Spinal cord (tissue), 10 donors: Measurements from ENCODE around the gene SMYD2. TPM values are rescaled to one million over a fixed set of nuclear protein-coding genes. Genes with fewer than 3 reads are reported as not detected.

Experiments
- DNase-seq, 6 donors: peaks; one replicate each; pipeline versions ENCODE4 v3.0.0 to v3.0.0-alpha.2; 2013 to 2015; ENCODE audit warnings: low spot score in 6 of 6, low read depth in 4 of 6
- H3K27ac ChIP-seq: one replicate; pipeline ENCODE4 v1.5.1; 2013; ENCODE audit warnings: low read depth, low read length, control low read depth
- H3K27me3 ChIP-seq: one replicate; pipeline ENCODE4 v1.6.1; 2013; ENCODE audit warnings: low read length; ENCODE audit not compliant: control insufficient read depth, insufficient read depth
- H3K36me3 ChIP-seq: one replicate; pipeline ENCODE4 v1.6.1; 2013; ENCODE audit warnings: low read length; ENCODE audit not compliant: control insufficient read depth, insufficient read depth
- H3K4me1 ChIP-seq: one replicate; pipeline ENCODE4 v1.6.1; 2013; ENCODE audit warnings: low read length; ENCODE audit not compliant: control insufficient read depth, insufficient read depth
- H3K4me3 ChIP-seq: one replicate; pipeline ENCODE4 v1.5.1; 2013; ENCODE audit warnings: low read depth, low read length, control low read depth
- H3K9me3 ChIP-seq: one replicate; pipeline ENCODE4 v1.6.1; 2013; ENCODE audit warnings: low read length; ENCODE audit not compliant: control insufficient read depth, insufficient read depth
- WGBS: methylation state at CpG from one replicate; pipeline ENCODE4 v1.1.5; 2013; ENCODE audit warnings: missing lambda C conversion rate; ENCODE audit not compliant: insufficient coverage; 5-methylcytosine and 5-hydroxymethylcytosine counted together
- polyA plus RNA-seq, 2 donors: library from polyadenylated mRNA; unstranded; fragments of 120-200 nt; gene quantifications; one replicate each; pipeline ENCODE4 v1.2.1, GENCODE V29; 2013; ENCODE audit not compliant: insufficient read length in 2 of 2
- total RNA-seq, 2 donors: library from RNA; depleted of rRNA in 1 of 2; stranded (reverse); fragments of 120-200 nt in 1 of 2; fragments of >200 nt in 1 of 2; gene quantifications; one replicate each; pipeline versions ENCODE4 v1.2.3 to v1.2.4, GENCODE V29; 2013 to 2014
- donor health status: healthy.

SMYD2 gene
- total and polyA plus RNA-seq, 4 donors = 36.7 to 65.1 (median 52.2) TPM

GRCh38 chr1:214296860-214297745, 16.1 kb downstream of the SMYD2 start:
- H3K4me3 ChIP-seq = no peak overlapping the region
- H3K27ac ChIP-seq = no peak overlapping the region
- no peaks in the 10 kb centered on the region for H3K27me3 ChIP-seq
- H3K36me3 ChIP-seq = no peaks in the 10 kb centered on the region
- DNase-seq = peak in 1 of 6 donors; percentile 25
- H3K4me1 ChIP-seq = no peaks in the 10 kb centered on the region
- 65% methylated on average over 5 of the region's 9 CpGs for WGBS
- no peaks in the 10 kb centered on the region for H3K9me3 ChIP-seq

GRCh38 chr1:214300149-214300780, 19.3 kb downstream of the SMYD2 start:
- WGBS = 100% methylated on average over 1 of the region's 9 CpGs
- Histone ChIP-seq H3K27ac (no peak overlapping the region), H3K4me3 (no peak overlapping the region), H3K36me3 (no peaks in the 10 kb centered on the region), H3K27me3 (no peaks in the 10 kb centered on the region), H3K9me3 (no peaks in the 10 kb centered on the region), H3K4me1 (no peaks in the 10 kb centered on the region)
- no peak for DNase-seq

- no peaks in the 10 kb centered on the region for H3K4me1 ChIP-seq
- H3K27ac ChIP-seq = no peak overlapping the region
- H3K36me3 ChIP-seq = no peaks in the 10 kb centered on the region
- no peaks in the 10 kb centered on the region for H3K27me3 ChIP-seq
- no peak overlapping the region for H3K4me3 ChIP-seq
- H3K9me3 ChIP-seq = no peaks in the 10 kb centered on the region
- DNase-seq = no peak
These were observed 20.6 kb downstream of the SMYD2 start for GRCh38 chr1:214301526-214301925.

DNA sequence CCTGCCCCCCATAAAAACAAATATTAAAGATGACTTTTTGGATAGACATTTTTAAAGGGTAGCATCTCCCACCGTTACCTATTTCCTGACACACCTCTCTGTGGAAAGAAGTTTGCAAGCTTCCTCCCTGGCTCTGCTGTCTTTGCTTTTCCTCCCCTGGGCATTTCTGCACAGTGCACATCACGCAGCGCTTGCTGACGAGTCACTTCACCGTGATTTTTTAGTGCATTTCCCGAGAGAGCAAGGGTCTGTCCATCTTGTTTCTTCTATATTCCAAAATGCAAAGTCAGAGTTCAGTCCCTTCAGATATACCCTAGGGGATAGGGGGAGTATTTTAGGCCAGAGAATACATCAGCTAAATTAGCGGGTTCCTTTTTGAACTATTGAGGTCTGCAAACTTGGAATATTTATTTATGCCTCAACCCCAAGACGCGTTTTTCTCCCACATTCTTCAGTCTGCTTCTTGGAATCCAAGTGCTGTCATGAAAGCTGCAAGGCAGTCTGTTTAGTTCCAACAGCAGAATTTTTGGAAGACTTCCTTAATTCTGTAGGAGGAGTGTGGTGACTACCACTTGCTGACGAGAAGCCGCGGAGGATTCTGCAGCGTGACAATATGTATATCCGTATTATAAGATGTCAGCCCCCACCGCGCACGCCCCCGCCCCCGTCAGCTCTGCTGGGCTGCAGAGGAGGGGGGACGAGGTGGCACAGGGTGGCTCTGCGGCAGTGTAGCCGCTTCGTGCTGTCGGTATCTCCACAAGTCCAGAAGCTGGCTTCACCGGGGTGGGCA, 22.4 kb downstream of the SMYD2 start:
- DNase-seq = peak in 2 of 6 donors; percentile 57 to 84
- Histone ChIP-seq H3K4me1 (no peaks in the 10 kb centered on the region), H3K27me3 (no peaks in the 10 kb centered on the region), H3K36me3 (no peaks in the 10 kb centered on the region), H3K4me3 (peak overlapping the region; percentile 1), H3K9me3 (no peaks in the 10 kb centered on the region), H3K27ac (no peak overlapping the region)
- 48% methylated on average over 17 of the region's 25 CpGs for WGBS

DNA sequence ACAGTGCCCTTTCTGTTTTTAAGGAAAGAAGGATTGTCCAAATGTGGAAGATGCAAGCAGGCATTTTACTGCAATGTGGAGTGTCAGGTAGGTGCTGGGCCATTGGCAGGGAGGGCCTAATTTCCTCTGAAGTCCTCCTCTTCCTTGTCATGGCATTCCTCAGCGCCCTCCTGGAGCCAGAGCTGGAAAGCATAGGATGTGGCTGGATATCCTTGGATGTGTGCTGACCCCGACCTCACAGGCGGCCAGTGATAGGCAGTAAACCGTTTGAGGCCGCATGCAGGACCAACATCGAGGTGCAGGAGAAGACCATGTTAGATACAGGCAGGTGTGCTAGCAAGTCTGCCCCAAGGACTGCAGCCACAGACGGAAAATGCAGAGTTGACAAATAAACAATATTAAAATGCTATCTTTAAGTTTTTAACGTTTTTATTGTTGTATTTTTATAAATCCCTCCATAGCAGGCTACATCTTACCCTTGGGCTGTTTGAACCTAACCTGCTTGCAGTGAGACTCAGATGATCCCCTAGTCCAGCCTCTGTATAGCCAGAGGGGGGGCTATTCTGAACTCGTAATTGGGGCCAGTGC, 24.3 kb downstream of the SMYD2 start:
- WGBS = 92% methylated on average over 3 of the region's 9 CpGs
- Histone ChIP-seq H3K36me3 (no peaks in the 10 kb centered on the region), H3K4me3 (no peak overlapping the region), H3K27me3 (no peaks in the 10 kb centered on the region), H3K4me1 (no peaks in the 10 kb centered on the region), H3K27ac (no peak overlapping the region), H3K9me3 (no peaks in the 10 kb centered on the region)
- no peak for DNase-seq

- Histone ChIP-seq H3K36me3 (no peaks in the 10 kb centered on the region), H3K9me3 (no peaks in the 10 kb centered on the region), H3K27me3 (no peaks in the 10 kb centered on the region), H3K4me1 (no peaks in the 10 kb centered on the region), H3K27ac (no peak overlapping the region), H3K4me3 (no peak overlapping the region)
- 65% methylated on average over 4 of the region's 6 CpGs for WGBS
- no peak for DNase-seq
These were observed 25.3 kb downstream of the SMYD2 start for GRCh38 chr1:214306269-214306668.

DNA sequence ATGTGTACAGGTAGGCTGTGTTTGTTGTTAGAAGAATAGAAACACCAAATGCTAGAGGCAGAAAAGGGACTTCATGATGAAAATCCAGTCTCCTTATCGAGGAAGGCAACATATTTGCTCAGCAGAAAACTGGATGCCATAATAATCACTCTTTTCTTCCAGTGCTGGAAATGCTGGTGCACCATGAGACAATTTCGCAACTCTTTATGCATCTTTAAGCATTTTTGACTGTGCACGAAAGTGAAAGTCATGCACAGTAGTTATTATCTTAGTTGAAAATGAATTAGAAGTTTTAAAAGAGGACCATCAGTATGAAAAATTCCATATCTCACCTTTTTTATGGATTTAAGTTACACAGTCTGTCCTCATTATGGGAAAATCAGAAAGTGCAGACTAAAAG, 29.1 kb downstream of the SMYD2 start:
- Histone ChIP-seq H3K4me1 (no peaks in the 10 kb centered on the region), H3K4me3 (no peak overlapping the region), H3K27me3 (no peaks in the 10 kb centered on the region), H3K27ac (no peak overlapping the region), H3K36me3 (no peaks in the 10 kb centered on the region), H3K9me3 (no peaks in the 10 kb centered on the region)
- WGBS = 40% methylated on average over 1 of the region's 3 CpGs
- DNase-seq = no peak

DNA sequence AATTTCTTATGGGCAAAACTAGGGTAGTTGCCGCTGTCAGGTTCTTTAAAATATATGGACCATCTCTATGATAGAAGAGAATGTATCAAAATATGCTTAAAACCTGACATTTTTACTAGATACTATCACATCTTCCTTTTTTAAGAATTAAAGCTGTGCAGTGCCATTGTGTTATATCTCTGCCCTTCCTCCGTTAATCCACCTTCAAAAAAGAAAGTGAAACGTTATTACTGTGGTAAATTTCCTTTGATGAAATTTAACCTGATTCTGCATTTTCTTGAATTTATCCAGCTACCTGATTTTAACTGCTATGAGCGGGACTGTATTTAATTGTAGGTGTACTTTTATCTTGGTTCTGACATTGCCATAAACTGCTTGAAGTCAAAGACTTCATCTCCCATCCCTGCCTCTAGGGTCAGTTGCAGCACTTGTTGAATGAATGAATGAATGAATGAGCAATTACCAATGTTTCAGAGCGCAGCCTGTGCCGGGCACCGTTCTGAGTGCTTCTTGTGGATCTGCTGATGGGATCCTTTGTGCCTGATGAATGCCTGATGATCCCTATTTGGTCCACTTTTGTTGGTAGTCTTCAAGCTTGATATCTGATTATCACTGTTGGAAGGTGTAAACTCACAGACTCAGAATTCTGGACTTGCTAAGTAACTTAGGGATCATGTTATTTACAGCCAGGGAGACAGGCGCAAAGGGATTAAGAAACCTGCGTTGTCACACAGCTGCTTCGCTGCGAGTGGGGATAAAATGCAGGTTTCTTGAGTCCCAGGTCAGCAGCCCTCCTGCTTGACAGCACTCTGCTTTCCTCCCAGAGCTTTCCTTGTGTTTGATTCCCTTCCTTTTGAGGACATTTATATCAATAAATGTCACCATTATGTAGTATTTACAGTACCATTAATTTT, 30.1 kb downstream of the SMYD2 start:
- H3K9me3 ChIP-seq = no peaks in the 10 kb centered on the region
- H3K36me3 ChIP-seq = no peaks in the 10 kb centered on the region
- DNase-seq = no peak
- H3K4me3 ChIP-seq = no peak overlapping the region
- WGBS = 65% methylated on average over 5 of the region's 11 CpGs
- H3K27ac ChIP-seq = no peak overlapping the region
- H3K4me1 ChIP-seq = no peaks in the 10 kb centered on the region
- no peaks in the 10 kb centered on the region for H3K27me3 ChIP-seq
